WERI-Rb-1 (cell line): ENCODE results near the gene SPZ1.
"Not testable (repeated sequence)": the region's sequence is repeated elsewhere in the genome, so short reads cannot be mapped to it uniquely, and the experiment has no call there.

Experiments used
- DNase-seq: peaks from one replicate; pipeline ENCODE4 v3.0.0-alpha.2; 2020
- H3K27ac ChIP-seq: fragments of 250-450 bp; sonication (Bioruptor Pico); 2 replicates; pipeline ENCODE4 v1.5.1; 2020; ENCODE audit warnings: mild to moderate bottlenecking, moderate library complexity
- H3K27me3 ChIP-seq: fragments of 250-450 bp; sonication (Bioruptor Pico); 2 replicates; pipeline ENCODE4 v1.5.1; 2021; ENCODE audit warnings: mild to moderate bottlenecking, low read depth, moderate library complexity; ENCODE audit not compliant: insufficient read depth, severe bottlenecking
- H3K36me3 ChIP-seq: fragments of 250-450 bp; sonication (Bioruptor Pico); 2 replicates; pipeline ENCODE4 v1.5.1; 2020; ENCODE audit warnings: mild to moderate bottlenecking, moderate library complexity
- H3K4me3 ChIP-seq: 2 replicates; pipeline ENCODE4 v1.5.1; 2011; ENCODE audit warnings: low read depth, mild to moderate bottlenecking, control low read depth, low read length
- H3K9me3 ChIP-seq: fragments of 250-450 bp; sonication (Bioruptor Pico); 2 replicates; pipeline ENCODE4 v1.5.1; 2021; ENCODE audit warnings: mild to moderate bottlenecking, moderate library complexity; ENCODE audit not compliant: severe bottlenecking
- TF ChIP-seq, protein P1 (sequence below): IDR thresholded peaks from 2 replicates; pipeline ENCODE4 v1.5.1; 2011; ENCODE audit warnings: low read depth, mild to moderate bottlenecking, control low read depth, inconsistent platforms, low read length

SPZ1 gene

DNA sequence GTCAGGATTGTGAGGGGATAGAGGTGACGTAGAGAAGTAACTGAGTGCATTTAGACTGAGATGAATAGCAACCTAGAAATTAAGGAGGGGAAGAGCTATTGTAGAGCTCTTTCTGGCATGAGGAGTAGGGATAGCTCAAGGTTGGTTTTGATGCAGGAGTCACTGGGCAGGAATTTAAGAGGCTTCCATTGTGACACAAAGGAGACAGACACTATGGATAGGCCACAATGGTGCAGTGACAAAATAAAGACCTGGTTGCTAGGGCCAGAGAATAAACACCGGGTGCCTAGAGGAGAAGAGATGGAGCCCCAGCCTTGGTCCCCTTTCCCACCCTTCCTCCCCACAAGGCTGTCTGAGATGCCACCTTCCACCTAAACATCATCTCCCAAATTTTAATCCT lies at the start of gene SPZ1:
Gene SPZ1, plus strand, starts transcription at position 301 of the 400 bp plus-strand sequence. CDS start 214 bp downstream, outside the sequence.
- Histone ChIP-seq H3K27me3 (no peaks in the 10 kb centered on the region), H3K9me3 (no peaks in the 10 kb centered on the region), H3K27ac (no peak within 1 kb of the TSS), H3K36me3 (no peaks in the 10 kb centered on the region), H3K4me3 (no peak within 1 kb of the TSS)
- DNase-seq = no peak
- TF ChIP-seq, protein P1, sequence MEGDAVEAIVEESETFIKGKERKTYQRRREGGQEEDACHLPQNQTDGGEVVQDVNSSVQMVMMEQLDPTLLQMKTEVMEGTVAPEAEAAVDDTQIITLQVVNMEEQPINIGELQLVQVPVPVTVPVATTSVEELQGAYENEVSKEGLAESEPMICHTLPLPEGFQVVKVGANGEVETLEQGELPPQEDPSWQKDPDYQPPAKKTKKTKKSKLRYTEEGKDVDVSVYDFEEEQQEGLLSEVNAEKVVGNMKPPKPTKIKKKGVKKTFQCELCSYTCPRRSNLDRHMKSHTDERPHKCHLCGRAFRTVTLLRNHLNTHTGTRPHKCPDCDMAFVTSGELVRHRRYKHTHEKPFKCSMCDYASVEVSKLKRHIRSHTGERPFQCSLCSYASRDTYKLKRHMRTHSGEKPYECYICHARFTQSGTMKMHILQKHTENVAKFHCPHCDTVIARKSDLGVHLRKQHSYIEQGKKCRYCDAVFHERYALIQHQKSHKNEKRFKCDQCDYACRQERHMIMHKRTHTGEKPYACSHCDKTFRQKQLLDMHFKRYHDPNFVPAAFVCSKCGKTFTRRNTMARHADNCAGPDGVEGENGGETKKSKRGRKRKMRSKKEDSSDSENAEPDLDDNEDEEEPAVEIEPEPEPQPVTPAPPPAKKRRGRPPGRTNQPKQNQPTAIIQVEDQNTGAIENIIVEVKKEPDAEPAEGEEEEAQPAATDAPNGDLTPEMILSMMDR = no peak

DNA sequence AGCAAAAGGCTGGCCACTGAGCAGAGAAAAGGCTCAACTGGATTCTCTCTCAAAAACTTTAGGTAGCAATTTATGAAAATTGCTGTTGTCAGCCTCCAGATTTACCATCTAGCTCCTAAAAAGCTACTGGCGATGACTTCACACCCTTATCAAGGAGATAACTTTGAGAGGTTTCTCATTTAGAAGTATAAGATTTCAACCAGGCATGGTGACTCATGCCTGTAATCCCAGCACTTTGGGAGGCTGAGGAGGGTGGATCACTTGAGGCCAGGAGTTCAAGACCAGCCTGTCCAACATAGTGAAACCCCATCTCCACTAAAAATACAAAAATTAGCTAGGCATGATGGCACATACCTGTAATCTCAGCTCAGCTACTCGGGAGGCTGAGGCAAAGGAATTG lies 49.3 kb upstream of the SPZ1 start:
- not testable (repeated sequence) for H3K27me3 ChIP-seq, DNase-seq, H3K4me3 ChIP-seq, H3K9me3 ChIP-seq, H3K27ac ChIP-seq, H3K36me3 ChIP-seq

GRCh38 chr5:80275347-80275746 lies 44.5 kb upstream of the SPZ1 start:
- Histone ChIP-seq H3K36me3 (no peaks in the 10 kb centered on the region), H3K27ac (no peak overlapping the region), H3K9me3 (no peaks in the 10 kb centered on the region), H3K27me3 (no peaks in the 10 kb centered on the region), H3K4me3 (no peak overlapping the region)
- no peak for DNase-seq
- TF ChIP-seq, protein P1 = peak; percentile 40; the same call in 1 of the 2 replicates

GRCh38 chr5:80276186-80276585 lies 43.6 kb upstream of the SPZ1 start:
- H3K9me3 ChIP-seq = no peaks in the 10 kb centered on the region
- H3K27ac ChIP-seq = no peak overlapping the region
- H3K4me3 ChIP-seq = no peak overlapping the region
- TF ChIP-seq, protein P1 = no peak
- no peaks in the 10 kb centered on the region for H3K36me3 ChIP-seq
- no peaks in the 10 kb centered on the region for H3K27me3 ChIP-seq
- DNase-seq = no peak

GRCh38 chr5:80277191-80277590 lies 42.6 kb upstream of the SPZ1 start:
- Histone ChIP-seq H3K4me3 (no peak overlapping the region), H3K27ac (no peak overlapping the region)

DNA sequence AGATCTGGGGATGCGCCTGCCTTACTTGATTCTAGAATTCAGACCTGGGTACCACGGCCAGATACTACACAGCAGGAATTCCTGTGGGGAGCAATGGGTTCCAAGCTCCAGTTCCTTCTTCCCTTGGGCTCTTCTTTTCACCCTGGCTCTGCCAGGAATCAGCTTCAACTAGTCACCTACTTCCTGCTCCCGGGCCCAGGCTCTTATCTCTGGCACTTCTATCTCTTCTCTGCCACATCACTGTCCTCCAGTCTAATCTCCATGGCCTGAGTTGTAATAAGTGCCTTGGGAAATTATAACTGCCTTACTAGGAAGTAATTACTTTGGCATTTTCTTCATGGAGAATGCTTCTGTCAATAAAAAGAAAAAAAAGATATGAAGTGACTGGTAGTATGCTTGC lies 37.7 kb upstream of the SPZ1 start:
- Histone ChIP-seq H3K27ac (no peak overlapping the region), H3K9me3 (no peaks in the 10 kb centered on the region), H3K36me3 (no peaks in the 10 kb centered on the region), H3K4me3 (no peak overlapping the region), H3K27me3 (no peaks in the 10 kb centered on the region)
- DNase-seq = no peak
- TF ChIP-seq, protein P1 = no peak

More at GRCh38 chr5:80277191-80277590, 42.6 kb upstream of the SPZ1 start:
- Histone ChIP-seq H3K36me3 (no peaks in the 10 kb centered on the region), H3K9me3 (no peaks in the 10 kb centered on the region), H3K27me3 (no peaks in the 10 kb centered on the region)
- no peak for DNase-seq
- TF ChIP-seq, protein P1 = no peak
